Neural progenitor cell (in vitro differentiated cells): ENCODE measurements around the gene ANK3. TPM values are rescaled to one million over a fixed set of nuclear protein-coding genes. Genes with fewer than 3 reads are reported as not detected.

Experiments used
- DNase-seq: peaks from one replicate; pipeline ENCODE4 v3.0.0-alpha.2; 2016; ENCODE audit warnings: low spot score
- H2AFZ ChIP-seq: fragments of 200-600 bp; sonication (generic); replicated peaks from 2 replicates; pipeline ENCODE4 v1.6.1; 2016; ENCODE audit warnings: antibody characterized with exemption
- H3F3A ChIP-seq: fragments of 200-600 bp; sonication (generic); 2 replicates; pipeline ENCODE4 v1.6.1; 2016; ENCODE audit warnings: antibody characterized with exemption, low read depth
- H3K27ac ChIP-seq: fragments of 200-600 bp; sonication (generic); 2 replicates; pipeline ENCODE4 v1.5.1; 2016; ENCODE audit warnings: mild to moderate bottlenecking
- H3K27me3 ChIP-seq: fragments of 200-600 bp; sonication (generic); 2 replicates; pipeline ENCODE4 v1.6.1; 2016; ENCODE audit warnings: mild to moderate bottlenecking, moderate library complexity
- H3K36me3 ChIP-seq: fragments of 200-600 bp; sonication (generic); 2 replicates; pipeline ENCODE4 v1.5.1; 2016
- H3K4me1 ChIP-seq: fragments of 200-600 bp; sonication (generic); 2 replicates; pipeline ENCODE4 v1.6.1; 2016; ENCODE audit warnings: mixed run types
- H3K4me2 ChIP-seq: fragments of 200-600 bp; sonication (generic); 2 replicates; pipeline ENCODE4 v1.6.1; 2016
- H3K4me3 ChIP-seq: fragments of 200-600 bp; sonication (generic); 2 replicates; pipeline ENCODE4 v1.5.1; 2016
- H3K79me2 ChIP-seq: fragments of 200-600 bp; sonication (generic); 2 replicates; pipeline ENCODE4 v1.6.1; 2016; ENCODE audit warnings: low read depth
- H3K9ac ChIP-seq: fragments of 200-600 bp; sonication (generic); 2 replicates; pipeline ENCODE4 v1.6.1; 2016
- H3K9me3 ChIP-seq: fragments of 200-600 bp; sonication (generic); 2 replicates; pipeline ENCODE4 v1.5.1; 2016; ENCODE audit warnings: low read depth
- H4K20me1 ChIP-seq: fragments of 200-600 bp; sonication (generic); 2 replicates; pipeline ENCODE4 v1.6.1; 2016; ENCODE audit warnings: low read depth
- H3K27ac Mint-ChIP-seq: 3 replicates; pipeline ENCODE4 v1.8.0; 2021; ENCODE audit warnings: mixed read lengths
- H3K27me3 Mint-ChIP-seq: 2 replicates; pipeline ENCODE4 v1.8.0; 2022; ENCODE audit warnings: low read depth, mild to moderate bottlenecking, inconsistent platforms, moderate library complexity, mixed read lengths; ENCODE audit not compliant: insufficient read depth
- H3K36me3 Mint-ChIP-seq: 3 replicates; pipeline ENCODE4 v1.8.0; 2021; ENCODE audit warnings: mixed read lengths
- H3K4me1 Mint-ChIP-seq: 3 replicates; pipeline ENCODE4 v1.8.0; 2021; ENCODE audit warnings: mixed read lengths
- H3K4me3 Mint-ChIP-seq: 3 replicates; pipeline ENCODE4 v1.8.0; 2021; ENCODE audit warnings: mild to moderate bottlenecking, moderate library complexity, mixed read lengths
- H3K9me3 Mint-ChIP-seq: 3 replicates; pipeline ENCODE4 v1.8.0; 2020; ENCODE audit warnings: mixed read lengths
- EZH2 ChIP-seq: fragments of 200-600 bp; sonication (generic); IDR thresholded peaks from 2 replicates; pipeline ENCODE4 v1.6.1; 2017; ENCODE audit warnings: antibody characterized with exemption, mild to moderate bottlenecking, moderate library complexity
- EZH2phosphoT487 ChIP-seq: fragments of 200-600 bp; sonication (generic); IDR thresholded peaks from 2 replicates; pipeline ENCODE4 v1.6.1; 2017; ENCODE audit warnings: antibody characterized with exemption
- total RNA-seq: library from RNA; depleted of rRNA; stranded (reverse); fragments of >200 nt; gene quantifications from 2 replicates; pipeline ENCODE4 v1.2.3, GENCODE V29; 2015; ENCODE audit warnings: low replicate concordance
- TF ChIP-seq, protein P1 (sequence below): fragments of 200-600 bp; sonication (generic); IDR thresholded peaks from 2 replicates; pipeline ENCODE4 v1.5.1; 2017; ENCODE audit warnings: antibody characterized with exemption, mild to moderate bottlenecking

ANK3 gene
- total RNA-seq, 1 donor from 2014 or later: 54.1 TPM

DNA sequence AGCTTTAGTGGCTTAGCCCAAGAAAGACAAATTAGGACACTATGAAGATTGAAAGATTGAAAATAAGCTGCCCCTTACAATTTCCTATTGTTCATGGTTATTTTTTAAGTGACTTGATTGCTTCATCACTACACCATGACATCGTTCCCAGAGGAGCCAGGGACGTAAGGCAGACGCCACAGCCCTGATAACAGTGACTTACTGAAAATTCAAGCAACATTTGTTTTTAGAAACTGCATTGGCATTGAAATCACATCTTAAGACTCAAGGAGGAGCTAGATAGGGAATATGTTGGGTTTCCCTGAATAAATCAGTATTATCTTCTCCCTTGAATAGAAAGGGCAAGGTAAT is 38.7 kb upstream of the ANK3 start:
- DNase-seq: no peak
- Histone ChIP-seq H3K4me3 (no peak overlapping the region), H2AFZ (no peak overlapping the region), H3K27me3 (no peaks in the 10 kb centered on the region), H3K9me3 (no peaks in the 10 kb centered on the region), H3K79me2 (no peaks in the 10 kb centered on the region), H3K36me3 (no peaks in the 10 kb centered on the region), H3K27ac (no peak overlapping the region), H4K20me1 (no peaks in the 10 kb centered on the region), H3K4me1 (peaks cover 3% of the 10 kb centered on the region), H3F3A (no peaks in the 10 kb centered on the region), H3K4me2 (no peak overlapping the region), H3K9ac (no peak overlapping the region)
- H3K36me3 Mint-ChIP-seq: no peaks in the 10 kb centered on the region
- peaks cover 5% of the 10 kb centered on the region for H3K4me1 Mint-ChIP-seq
- no peaks in the 10 kb centered on the region for H3K27me3 Mint-ChIP-seq
- no peak for TF ChIP-seq EZH2phosphoT487
- TF ChIP-seq, protein P1, sequence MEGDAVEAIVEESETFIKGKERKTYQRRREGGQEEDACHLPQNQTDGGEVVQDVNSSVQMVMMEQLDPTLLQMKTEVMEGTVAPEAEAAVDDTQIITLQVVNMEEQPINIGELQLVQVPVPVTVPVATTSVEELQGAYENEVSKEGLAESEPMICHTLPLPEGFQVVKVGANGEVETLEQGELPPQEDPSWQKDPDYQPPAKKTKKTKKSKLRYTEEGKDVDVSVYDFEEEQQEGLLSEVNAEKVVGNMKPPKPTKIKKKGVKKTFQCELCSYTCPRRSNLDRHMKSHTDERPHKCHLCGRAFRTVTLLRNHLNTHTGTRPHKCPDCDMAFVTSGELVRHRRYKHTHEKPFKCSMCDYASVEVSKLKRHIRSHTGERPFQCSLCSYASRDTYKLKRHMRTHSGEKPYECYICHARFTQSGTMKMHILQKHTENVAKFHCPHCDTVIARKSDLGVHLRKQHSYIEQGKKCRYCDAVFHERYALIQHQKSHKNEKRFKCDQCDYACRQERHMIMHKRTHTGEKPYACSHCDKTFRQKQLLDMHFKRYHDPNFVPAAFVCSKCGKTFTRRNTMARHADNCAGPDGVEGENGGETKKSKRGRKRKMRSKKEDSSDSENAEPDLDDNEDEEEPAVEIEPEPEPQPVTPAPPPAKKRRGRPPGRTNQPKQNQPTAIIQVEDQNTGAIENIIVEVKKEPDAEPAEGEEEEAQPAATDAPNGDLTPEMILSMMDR: no peak
- TF ChIP-seq EZH2: no peak
- H3K27ac Mint-ChIP-seq: no peak overlapping the region
- no peaks in the 10 kb centered on the region for H3K9me3 Mint-ChIP-seq
- no peak overlapping the region for H3K4me3 Mint-ChIP-seq

DNA sequence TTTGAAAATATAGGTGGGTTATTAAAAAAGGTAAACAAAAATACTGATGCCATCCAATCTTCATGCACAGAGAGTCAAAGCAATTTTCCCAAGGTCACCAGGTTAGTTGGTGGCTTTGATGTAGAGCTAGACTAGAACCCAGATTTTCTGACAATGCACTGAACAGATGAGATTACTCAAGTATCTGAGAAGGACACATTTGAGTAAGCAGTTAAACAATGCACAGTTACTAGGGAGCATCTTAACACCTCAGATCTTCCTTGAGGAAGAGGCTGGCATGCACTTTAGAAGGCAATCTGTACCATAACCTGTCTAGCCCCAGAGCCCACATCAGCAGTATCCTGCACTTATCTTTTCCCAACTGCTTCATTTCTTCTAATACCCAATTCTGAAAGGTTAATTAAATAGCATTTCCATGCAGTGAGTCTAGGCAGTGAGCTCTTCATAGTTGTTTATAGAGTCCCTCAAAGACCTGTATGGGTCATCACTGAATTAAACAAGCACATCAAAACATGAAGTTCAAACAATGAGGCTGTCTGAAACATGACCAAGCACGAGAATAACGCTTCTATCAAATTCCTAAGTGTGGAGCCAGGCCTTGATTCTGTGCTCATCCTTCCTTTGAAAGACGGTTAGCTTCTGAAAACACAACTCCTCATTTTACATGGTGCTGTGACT is 38.2 kb upstream of the ANK3 start:
- Mint-ChIP-seq H3K9me3 (no peaks in the 10 kb centered on the region), H3K36me3 (no peaks in the 10 kb centered on the region), H3K4me3 (no peak overlapping the region), H3K4me1 (peaks cover 5% of the 10 kb centered on the region), H3K27me3 (no peaks in the 10 kb centered on the region), H3K27ac (no peak overlapping the region)
- no peak for DNase-seq
- TF ChIP-seq, protein P1: no peak
- TF ChIP-seq EZH2phosphoT487: no peak
- TF ChIP-seq EZH2: no peak
- no peak overlapping the region for H2AFZ ChIP-seq
- H3K27ac ChIP-seq: no peak overlapping the region
- H3K9ac ChIP-seq: no peak overlapping the region
- no peak overlapping the region for H3K4me2 ChIP-seq
- no peaks in the 10 kb centered on the region for H3K79me2 ChIP-seq
- H3K27me3 ChIP-seq: no peaks in the 10 kb centered on the region
- H3K9me3 ChIP-seq: no peaks in the 10 kb centered on the region
- H3F3A ChIP-seq: no peaks in the 10 kb centered on the region
- no peaks in the 10 kb centered on the region for H4K20me1 ChIP-seq
- no peaks in the 10 kb centered on the region for H3K36me3 ChIP-seq
- H3K4me3 ChIP-seq: no peak overlapping the region
- H3K4me1 ChIP-seq: peaks cover 3% of the 10 kb centered on the region

DNA sequence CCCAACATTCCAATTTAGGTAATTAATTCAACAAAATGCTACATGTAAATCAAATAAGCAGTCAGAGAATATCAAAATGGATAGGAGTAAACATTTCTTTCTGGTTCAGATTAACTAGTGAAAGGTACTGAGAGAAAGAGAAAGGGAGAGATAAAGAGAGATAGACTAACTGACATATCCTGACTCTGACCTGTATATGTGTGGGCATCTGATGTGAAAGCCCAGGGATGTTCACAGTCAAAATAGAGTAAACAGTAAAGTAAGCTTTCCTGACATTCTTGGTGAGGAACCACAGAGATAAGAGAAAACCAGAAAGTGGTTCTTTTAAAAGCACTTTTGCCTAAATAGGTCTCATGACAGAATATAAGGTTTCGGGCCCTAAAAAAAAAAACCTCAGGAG is 37.5 kb upstream of the ANK3 start:
- Histone ChIP-seq H3K4me3 (no peak overlapping the region), H3K9me3 (no peaks in the 10 kb centered on the region), H4K20me1 (no peaks in the 10 kb centered on the region), H3K36me3 (no peaks in the 10 kb centered on the region), H3K9ac (no peak overlapping the region), H2AFZ (no peak overlapping the region), H3K4me1 (peaks cover 3% of the 10 kb centered on the region), H3K27ac (no peak overlapping the region), H3K4me2 (no peak overlapping the region), H3K79me2 (no peaks in the 10 kb centered on the region), H3K27me3 (no peaks in the 10 kb centered on the region), H3F3A (no peaks in the 10 kb centered on the region)
- Mint-ChIP-seq H3K36me3 (no peaks in the 10 kb centered on the region), H3K9me3 (no peaks in the 10 kb centered on the region), H3K27me3 (no peaks in the 10 kb centered on the region), H3K4me3 (no peak overlapping the region), H3K4me1 (peaks cover 5% of the 10 kb centered on the region), H3K27ac (no peak overlapping the region)
- DNase-seq: no peak
- no peak for TF ChIP-seq EZH2
- TF ChIP-seq, protein P1: no peak
- no peak for TF ChIP-seq EZH2phosphoT487
